ENCODE results near the gene CASK.
"Not testable (repeated sequence)": the region's sequence is repeated elsewhere in the genome, so short reads cannot be mapped to it uniquely, and the experiment has no call there.

CASK gene

DNA sequence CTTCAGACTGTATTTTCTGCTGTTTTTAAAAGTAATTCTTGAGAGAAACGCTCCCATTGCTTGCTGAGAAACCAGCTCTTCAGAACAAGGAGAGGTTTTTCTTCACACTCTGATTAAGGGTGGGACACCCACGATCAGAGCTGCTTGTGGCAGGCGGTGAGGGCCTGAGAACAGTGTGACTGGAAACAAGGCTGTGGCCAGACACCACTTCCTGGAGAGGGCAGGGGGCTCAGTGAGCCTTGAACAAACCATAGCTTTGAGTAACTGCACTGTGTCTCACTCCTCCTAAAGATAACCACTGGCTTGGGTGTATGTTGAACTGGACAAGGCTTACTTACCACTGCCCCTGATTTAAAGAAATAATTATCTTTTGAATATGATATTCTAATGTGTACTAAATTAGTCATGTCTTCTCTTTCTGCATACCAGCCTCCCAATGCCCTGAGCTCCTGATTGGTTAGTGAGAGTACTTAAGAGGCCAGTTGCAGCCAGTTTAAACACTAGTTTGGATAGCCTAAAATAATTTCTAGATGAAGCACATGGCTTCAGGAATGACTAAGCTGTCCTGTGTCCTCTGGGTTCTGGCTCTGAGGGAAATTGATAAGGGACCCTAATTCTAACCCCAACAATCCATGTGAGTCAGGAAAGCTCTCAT lies 203.1 kb downstream of the CASK start:
- TF ChIP-seq, protein P1, sequence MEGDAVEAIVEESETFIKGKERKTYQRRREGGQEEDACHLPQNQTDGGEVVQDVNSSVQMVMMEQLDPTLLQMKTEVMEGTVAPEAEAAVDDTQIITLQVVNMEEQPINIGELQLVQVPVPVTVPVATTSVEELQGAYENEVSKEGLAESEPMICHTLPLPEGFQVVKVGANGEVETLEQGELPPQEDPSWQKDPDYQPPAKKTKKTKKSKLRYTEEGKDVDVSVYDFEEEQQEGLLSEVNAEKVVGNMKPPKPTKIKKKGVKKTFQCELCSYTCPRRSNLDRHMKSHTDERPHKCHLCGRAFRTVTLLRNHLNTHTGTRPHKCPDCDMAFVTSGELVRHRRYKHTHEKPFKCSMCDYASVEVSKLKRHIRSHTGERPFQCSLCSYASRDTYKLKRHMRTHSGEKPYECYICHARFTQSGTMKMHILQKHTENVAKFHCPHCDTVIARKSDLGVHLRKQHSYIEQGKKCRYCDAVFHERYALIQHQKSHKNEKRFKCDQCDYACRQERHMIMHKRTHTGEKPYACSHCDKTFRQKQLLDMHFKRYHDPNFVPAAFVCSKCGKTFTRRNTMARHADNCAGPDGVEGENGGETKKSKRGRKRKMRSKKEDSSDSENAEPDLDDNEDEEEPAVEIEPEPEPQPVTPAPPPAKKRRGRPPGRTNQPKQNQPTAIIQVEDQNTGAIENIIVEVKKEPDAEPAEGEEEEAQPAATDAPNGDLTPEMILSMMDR (IDR thresholded peaks at IDR 0.05; ENCODE audit: low read length, missing control alignments), result no peak
- H3K4me3 ChIP-seq (replicated peaks; ENCODE audit: low read depth, low read length), result no peak overlapping the region
- peak; percentile 6 for DNase-seq (ENCODE audit: low read depth)

DNA sequence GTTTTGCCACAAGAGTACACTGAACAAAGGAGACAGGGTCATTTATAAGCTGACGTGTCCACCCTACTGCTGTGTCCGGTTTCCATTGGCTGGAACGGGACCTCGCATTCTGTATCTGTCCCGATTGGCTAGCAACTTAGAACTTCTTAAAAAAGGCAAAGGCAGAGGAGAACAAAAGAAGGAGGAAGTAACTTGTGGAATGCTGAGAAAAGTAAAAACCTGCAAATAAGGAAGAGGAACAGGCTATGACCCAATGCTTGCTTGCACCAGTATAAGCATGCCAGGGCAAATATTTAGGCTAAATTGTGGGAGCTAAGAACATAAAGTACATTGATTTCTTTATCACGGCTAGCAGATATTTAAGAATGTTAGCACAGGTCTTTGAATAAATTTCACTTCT lies 203.7 kb downstream of the CASK start:
- H3K4me3 ChIP-seq (replicated peaks; ENCODE audit: low read depth, low read length); DNase-seq (ENCODE audit: low read depth): not testable (repeated sequence)

DNA sequence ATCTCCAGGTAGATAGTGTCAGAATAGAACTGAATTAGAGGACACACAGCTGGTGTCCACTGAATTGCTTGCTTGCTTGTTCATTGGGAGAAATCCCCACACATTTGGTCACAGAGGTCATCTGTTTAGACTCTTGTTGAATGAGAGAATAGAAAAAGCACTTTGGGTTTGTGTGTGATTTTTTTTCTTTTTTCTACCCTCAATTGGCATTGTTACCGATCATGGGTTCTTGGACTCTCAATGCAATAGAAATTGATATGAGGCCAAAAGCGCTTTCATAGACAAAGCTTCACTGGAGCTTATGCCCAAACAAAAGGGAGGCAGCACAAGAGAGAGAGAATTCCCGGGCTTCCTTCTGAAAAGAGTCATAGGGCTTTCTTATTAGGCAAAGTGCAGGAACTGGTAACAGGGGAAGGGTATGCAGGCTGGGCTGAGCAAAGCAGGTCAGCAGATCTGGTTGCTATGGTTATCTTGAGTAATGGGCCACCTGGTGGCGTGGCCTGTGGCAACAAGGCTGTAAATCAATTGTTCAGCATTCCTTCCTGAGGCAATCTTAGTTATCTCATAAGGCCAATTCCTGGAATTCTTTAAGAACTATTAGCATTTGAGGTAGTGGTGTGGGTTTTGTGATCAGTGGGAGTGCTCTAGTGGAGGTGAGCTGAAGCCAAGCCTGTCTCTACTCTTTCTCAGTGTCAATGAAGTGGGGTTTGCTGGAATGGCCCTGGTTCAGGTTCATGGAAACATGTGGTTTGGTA lies 204.7 kb downstream of the CASK start:
- TF ChIP-seq, protein P1 (IDR thresholded peaks at IDR 0.05; ENCODE audit: low read length, missing control alignments), result no peak
- DNase-seq (ENCODE audit: low read depth), result peak; percentile 6
- no peak overlapping the region for H3K4me3 ChIP-seq (replicated peaks; ENCODE audit: low read depth, low read length)

DNA sequence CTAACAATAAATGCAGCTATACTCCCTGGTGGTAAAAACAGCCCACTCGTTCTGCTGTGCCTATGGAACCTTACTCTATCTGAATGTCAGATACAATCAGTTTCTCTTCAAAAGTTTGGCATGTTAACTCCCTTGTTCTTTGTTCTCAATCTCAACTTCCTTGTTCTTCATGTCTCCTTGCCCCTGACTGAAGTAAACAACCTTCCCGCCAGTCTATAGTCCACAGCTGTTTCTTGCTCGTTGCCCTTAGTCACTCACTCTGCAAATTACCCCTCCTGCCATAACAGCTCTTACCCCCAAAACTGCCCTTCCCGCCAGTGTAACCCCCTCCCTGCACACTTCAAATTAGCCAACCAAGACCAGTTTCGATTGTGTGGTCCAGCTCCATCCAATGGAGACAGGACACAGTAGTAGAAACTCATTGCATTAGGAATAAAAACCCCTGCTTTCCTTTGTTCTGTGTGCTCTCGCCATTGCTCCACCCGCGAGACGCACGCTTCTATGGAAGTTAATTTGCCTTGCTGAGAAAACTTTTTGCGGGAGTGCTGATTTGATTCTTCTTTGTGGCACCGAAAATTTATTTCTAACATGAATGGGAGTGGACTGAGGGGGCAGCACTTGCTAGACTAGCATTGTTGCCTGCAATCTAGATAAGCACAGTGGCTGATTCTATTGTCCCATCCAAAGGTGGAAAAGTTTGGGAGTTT lies 206.4 kb downstream of the CASK start:
- H3K4me3 ChIP-seq (replicated peaks; ENCODE audit: low read depth, low read length), result no peak overlapping the region
- TF ChIP-seq, protein P1 (IDR thresholded peaks at IDR 0.05; ENCODE audit: low read length, missing control alignments), result no peak
- DNase-seq (ENCODE audit: low read depth), result no peak

DNA sequence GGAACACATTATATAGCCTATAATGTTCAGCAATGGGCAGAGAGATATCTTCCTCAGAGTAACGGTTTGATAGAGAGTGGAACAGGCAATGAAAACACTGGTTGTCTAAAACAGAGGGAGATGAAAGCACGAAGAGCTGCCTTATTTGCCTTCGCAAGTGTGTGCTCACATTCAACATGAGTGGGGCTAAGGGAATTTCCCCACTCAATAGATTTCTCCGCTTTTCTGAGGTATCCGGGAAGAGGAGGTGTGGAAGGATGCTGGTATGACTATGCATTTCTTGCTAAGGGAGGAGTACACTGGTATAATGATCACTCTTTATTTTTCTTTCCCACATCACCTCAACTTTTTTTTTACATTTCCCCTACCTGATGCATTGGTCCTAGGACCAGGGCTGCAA lies 207.1 kb downstream of the CASK start:
- DNase-seq (ENCODE audit: low read depth), result no peak
- TF ChIP-seq, protein P1 (IDR thresholded peaks at IDR 0.05; ENCODE audit: low read length, missing control alignments), result no peak
- no peak overlapping the region for H3K4me3 ChIP-seq (replicated peaks; ENCODE audit: low read depth, low read length)

DNA sequence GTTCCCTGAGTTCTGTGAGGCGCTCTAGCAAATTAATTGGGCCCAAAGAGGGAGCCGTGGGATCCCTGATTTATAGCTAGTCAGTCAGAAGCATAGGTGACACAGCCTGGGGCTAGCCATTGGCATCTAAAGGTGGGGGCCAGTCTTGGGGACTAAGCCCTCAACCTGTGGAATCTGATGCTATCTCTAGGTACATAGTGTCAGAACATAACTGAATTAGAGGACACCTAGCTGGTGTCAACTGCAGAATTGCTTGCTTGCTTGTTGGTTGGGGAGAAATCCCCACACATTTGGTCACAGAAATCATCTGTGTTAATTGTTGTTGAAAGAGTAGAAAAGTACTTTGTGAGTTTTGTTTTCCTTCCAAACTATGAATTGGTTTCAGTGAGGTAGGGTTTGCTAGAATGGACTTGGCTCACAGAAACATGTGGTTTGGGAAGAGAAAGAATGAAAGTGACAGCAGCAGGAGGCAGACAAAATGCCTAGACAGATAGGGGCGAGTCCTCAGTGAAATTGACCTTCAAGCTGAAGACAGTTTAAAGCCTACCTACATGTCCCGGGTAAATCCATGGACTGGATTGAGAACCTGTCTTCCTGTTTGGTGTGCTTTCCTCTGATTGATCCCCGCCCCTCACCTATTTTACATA lies 212.2 kb downstream of the CASK start:
- TF ChIP-seq, protein P1 (IDR thresholded peaks at IDR 0.05; ENCODE audit: low read length, missing control alignments), result no peak
- DNase-seq (ENCODE audit: low read depth), result no peak
- H3K4me3 ChIP-seq (replicated peaks; ENCODE audit: low read depth, low read length), result no peak overlapping the region

DNA sequence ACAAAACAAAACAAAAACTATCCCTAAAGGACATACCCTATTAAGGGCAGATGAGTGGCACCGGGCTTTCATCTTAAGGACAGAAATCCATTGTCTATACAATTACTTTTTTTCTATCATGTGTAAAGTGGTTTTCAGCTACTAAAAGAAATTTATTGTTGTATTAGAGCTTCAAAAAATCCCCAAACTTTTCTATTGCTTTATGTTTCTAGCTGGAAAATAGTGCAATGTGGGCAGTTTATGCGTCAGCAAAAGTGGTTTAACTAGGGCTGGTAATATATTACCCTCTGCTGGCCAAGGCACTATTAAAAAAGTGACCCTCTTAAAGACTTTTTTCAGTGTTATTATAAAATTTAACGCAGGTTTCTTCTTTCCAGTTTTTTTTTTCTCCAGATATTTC lies 214.9 kb downstream of the CASK start:
- DNase-seq (ENCODE audit: low read depth), result no peak
- H3K4me3 ChIP-seq (replicated peaks; ENCODE audit: low read depth, low read length), result no peak overlapping the region
- TF ChIP-seq, protein P1 (IDR thresholded peaks at IDR 0.05; ENCODE audit: low read length, missing control alignments), result no peak
